Activated CD8-positive, alpha-beta memory T cell treated with anti-CD3 and anti-CD28 coated beads, Interleukin-2, amount 50 U/mL, for 4 hours (primary cell): ENCODE data around the gene SEMA3E.
"Not testable (repeated sequence)": the region's sequence is repeated elsewhere in the genome, so short reads cannot be mapped to it uniquely, and the experiment has no call there.

ENCODE experiments used
- DNase-seq: peaks from one replicate; pipeline ENCODE4 v3.0.0-alpha.2; 2020

Gene SEMA3E

DNA sequence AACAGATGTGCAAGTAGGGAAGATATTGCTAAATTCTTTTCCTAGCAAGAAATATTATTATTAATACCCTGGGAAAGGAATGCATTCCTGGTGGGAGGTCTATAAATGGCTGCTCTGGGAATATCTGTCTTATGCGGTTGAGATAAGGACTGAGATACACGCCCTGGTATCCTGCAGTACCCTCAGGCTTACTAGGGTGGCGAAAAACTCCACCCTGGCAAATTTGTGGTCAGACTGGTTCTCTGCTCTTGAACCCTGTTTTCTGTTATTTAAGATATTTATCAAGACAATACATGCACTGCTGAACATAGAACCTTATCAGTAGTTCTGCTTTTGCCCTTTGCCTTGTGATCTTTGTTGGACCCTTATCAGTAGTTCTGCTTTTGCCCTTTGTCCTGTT lies 96.4 kb downstream of the SEMA3E start:
- not testable (repeated sequence) for DNase-seq

GRCh38 chr7:83550100-83550499 lies 98.8 kb downstream of the SEMA3E start:
- no peak for DNase-seq

DNA sequence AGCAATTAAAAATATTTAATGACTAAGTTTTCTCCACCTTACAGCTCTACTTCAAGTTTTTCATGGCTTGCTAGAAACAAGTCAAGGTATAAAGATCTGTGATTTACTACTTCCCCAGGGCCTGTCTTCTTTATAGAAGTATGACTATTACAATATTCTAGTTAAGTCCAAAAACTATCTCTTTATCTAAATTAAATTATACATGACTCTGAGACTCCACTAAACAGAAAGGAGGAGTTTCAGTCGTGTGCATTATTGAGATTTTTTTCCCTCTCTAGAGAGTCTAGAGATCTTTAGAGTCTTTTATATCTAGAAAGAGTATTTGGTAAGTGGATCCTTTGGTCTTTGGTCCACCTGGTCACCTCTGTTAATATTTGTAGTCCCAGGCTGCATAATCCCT lies 100.7 kb downstream of the SEMA3E start:
- DNase-seq, result no peak

DNA sequence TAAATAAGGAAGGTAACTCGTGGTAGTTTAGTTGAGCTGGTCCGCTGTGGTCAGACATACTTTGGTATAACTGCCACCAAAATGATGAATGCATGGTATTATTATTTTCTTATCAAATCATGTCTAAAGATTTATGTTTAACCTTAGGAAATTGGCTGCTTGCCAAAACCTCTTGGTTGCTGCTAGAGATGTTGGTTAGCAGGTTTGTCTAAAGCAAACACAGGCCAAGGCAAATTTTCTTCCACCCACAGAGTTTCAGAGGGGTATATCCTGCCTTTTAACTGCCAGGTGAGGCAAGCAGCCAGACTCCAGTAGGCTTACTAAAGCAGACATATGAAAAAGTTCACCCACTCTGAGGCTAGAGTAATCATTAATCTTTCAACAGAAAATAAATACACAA lies 101.4 kb downstream of the SEMA3E start:
- DNase-seq, result no peak

GRCh38 chr7:83546586-83546985 lies 102.4 kb downstream of the SEMA3E start:
- no peak for DNase-seq

- no peak for DNase-seq
These were observed 107.6 kb downstream of the SEMA3E start for GRCh38 chr7:83541187-83541960.

- no peak for DNase-seq
These were observed 114.5 kb downstream of the SEMA3E start for GRCh38 chr7:83534488-83534887.

DNA sequence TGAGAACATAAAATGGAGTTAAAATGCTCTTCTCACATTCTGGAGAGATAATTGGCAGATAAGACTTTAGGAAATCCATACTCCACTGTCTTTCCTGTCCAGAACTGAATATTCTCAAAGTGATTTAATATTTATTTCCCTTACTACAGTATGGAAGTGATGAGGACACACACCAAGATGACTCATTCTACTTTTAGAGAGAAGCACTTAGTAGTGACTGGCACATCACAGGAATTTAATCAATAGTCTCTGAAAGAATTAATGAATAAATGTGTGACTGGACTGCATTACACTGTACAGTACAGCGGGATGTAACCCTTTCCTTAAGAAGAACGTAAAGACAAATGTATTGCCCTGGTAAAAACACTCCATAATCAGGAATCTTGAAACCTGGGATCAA lies 116.7 kb downstream of the SEMA3E start:
- no peak for DNase-seq

DNA sequence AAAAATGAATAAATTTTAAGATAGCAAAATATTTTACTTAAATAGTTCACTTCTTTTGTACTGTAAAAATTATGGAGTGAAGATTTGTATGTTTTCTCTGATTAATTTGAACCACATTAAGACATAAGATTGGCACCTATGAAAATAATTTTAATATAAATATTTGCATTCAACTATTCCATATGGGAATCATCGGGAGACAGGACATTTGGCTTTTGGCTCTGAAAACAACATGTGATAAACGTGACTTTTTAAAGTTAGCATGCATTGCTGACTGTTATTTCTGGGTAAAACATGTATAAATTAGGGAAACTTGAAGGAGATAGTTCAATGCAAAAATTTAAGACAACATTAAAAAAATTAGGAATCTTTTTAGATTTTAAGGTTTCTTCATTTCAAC lies 117.2 kb downstream of the SEMA3E start:
- DNase-seq, result no peak

DNA sequence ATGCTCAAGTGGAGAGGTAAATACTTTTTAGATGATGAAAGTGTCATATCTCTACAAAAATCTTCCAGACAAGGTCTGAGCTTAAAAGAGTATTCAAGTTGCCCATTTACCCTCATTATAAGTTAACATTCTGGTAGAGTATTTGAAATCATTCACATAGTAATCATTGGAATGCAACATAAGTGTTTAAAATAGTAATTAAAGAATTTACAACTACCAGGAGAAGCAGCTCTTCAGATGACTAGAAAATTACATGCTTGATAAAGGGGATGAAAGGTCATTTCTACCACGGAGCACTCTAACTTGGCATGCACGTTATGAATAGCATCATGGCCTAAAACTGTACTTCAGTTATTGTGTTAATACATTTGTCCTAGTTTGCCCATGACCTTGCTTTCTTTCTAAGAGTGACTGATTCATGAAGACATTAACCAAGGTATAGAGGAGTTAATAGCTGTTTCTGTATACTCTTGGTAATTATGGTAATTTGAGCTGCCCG lies 120.0 kb downstream of the SEMA3E start:
- DNase-seq, result no peak

GRCh38 chr7:83524277-83525075 lies 124.5 kb downstream of the SEMA3E start:
- no peak for DNase-seq

GRCh38 chr7:83520726-83521125 lies 128.2 kb downstream of the SEMA3E start:
- DNase-seq, result no peak

DNA sequence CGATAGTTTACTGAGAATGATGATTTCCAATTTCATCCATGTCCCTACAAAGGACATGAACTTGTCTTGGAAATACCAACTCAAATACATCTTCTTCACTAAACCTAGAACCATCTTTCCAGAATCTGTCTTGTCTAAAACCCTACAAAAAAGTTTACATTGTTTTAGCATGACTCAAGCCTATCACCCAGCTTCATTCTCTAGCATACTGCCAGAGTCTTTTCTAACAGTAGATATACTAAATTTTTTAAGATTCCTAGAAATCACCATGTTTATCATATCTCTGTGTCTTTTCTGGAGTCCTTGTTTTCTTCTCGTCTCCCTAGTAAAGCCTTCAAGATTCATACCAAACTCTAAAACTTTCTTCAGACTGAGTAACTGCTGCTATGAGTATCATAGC lies 129.7 kb downstream of the SEMA3E start:
- no peak for DNase-seq

DNA sequence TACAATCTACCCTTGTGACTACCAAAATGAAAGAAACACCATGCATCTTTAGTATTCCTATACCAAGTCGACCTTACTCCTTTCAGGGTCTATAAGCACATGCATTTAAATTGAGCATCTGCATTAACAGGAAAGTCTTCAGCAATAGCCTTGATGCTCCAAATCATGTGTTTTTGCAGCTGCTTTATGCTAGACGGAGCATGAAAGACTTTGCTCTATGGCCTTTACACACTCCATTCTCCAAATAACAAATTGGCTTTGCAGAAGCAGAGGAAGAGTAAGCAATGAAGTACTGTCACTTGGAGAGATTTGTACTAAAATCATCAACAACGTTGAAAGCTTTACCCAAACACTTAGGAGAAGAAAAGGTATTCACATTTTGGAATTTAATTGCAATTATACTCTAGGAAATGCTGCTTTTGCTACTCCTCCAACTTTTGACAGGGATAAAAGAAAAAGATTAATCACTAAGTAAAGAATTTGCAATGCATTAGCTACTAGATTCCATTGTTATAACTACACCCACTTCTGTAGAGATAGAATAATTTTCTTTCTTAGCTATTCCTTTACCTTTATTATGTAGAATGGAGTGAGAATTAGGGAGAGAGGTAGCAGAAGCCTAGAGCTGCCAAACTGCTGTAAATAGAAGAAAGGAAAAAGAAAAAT lies 131.8 kb downstream of the SEMA3E start:
- DNase-seq, result no peak

GRCh38 chr7:83514977-83515376 lies 134.0 kb downstream of the SEMA3E start:
- DNase-seq, result no peak

DNA sequence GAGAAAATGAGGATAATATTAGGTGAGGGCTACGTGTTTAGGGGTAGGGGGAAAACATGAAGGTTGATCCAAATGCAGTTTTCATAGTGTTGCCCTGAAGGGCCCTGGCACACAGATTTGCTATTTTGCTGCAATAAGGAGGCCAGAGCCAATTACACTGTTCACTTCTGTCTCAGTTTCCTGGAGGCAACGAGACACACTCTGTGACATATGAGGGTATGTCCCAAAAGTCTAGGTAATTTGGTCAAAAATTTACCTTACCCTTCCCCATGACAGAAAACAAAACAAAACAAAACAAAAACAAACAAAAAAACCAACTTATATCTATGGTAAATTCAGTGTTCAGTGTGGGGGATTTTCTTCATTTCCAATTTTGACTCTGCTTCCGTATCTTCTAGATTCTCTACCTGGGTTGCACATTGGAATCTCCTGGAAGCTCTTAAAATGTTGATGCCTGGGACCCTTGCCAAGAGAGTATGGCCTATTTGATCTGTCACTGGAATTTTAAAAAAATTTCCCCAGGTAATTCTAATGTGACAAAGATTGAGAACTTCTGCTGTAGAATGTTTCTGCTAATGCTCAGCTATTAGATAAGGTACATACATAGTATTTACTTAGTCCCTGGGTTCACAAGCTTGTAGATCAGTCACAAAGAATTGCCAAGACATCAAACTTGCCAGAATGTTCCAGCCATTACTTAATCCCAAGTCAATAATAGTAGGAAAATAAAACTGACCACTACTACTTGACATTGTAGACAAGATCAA lies 139.5 kb downstream of the SEMA3E start:
- DNase-seq, result no peak

- DNase-seq, result no peak
These were observed 144.6 kb downstream of the SEMA3E start for GRCh38 chr7:83504330-83504729.

GRCh38 chr7:83502636-83503035 lies 146.3 kb downstream of the SEMA3E start:
- DNase-seq, result no peak

DNA sequence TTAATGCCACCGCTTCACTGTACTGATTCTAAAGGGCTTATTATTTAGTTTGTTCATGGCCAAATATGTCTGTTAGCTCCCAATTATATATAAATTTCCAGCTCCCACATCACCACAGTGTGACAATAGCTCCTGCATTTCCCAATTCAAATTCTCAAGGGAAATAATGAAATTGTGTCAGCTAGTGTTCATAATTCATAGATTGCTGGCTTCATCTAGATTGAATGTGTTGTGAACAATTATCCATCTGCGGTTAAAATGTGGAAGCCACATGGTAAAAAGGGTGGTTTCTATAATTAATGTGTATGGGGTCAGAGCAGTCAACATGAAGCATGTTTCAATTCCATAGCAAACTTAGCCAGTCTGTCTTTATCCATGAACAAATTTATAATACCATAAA lies 154.3 kb downstream of the SEMA3E start:
- DNase-seq, result no peak

DNA sequence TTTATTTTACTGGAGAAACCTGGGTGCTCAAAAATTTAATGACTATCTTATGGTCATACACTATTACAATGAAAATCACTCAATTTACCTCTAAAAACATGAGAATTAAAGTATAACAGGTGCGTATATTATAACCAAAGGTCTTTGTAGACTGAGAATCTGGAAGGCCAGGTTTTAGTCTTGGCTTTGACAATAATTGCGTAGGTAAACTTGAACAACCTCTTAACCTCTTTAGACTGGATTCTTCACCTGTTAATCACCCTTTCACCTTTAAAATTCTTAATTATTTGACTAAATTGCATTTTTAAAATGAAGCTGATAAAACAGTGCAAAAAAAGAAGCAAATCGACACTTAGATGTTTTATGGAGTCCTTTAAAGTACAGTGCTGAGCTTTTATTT lies 156.1 kb downstream of the SEMA3E start:
- no peak for DNase-seq

GRCh38 chr7:83487801-83488200 lies 161.1 kb downstream of the SEMA3E start:
- no peak for DNase-seq

DNA sequence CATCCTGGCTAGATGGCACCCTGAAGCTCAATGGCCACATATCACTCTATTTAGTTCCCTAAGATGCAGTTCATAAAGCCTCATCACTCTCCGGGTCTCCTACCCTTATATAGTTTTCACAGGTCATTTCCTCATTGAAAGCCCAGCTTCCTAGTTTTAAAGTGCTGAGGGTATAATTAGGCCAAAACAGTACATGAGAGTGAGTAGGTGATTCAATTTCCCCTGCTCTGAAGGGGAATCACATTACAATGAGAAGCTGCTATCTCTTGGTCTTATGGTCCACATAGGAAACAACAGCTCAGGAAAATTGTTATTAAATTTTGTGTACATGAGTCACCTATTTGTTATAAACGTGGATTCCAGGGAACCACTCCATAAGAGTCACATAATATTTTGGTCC lies 162.0 kb downstream of the SEMA3E start:
- DNase-seq, result no peak

DNA sequence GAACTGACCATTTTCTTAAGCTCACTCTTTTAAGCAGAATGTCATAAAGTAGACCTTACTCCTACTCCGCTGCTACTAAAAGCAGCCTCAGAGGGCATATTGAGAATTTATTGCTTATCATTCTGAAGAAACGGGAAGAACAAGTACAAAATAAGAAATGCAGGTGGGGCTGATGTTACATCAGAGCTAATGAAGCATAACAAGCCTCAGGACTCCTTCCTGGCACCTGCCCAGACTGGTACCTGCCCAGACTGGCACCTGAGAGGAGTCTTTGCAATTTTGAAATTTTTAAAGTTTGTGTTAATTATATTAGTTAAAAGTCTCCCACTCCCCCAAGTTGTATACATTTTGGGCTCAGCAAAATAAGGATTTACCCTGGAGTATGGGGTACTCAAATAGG lies 162.4 kb downstream of the SEMA3E start:
- DNase-seq, result no peak
